Measurements from ENCODE around the gene ACHE. TPM values are rescaled to one million over a fixed set of nuclear protein-coding genes. Genes with fewer than 3 reads are reported as not detected.
"Not testable (repeated sequence)": the region's sequence is repeated elsewhere in the genome, so short reads cannot be mapped to it uniquely, and the experiment has no call there.

Gene ACHE
- total RNA-seq, 1 experiment from 2014 or later, result 7.0 TPM

- no peaks in the 10 kb centered on the region for H3K79me1 ChIP-seq (ENCODE audit: insufficient read depth, low read depth, low read length, poor library complexity, severe bottlenecking)
- H2BK120ac ChIP-seq (ENCODE audit: low read depth, low read length, poor library complexity, severe bottlenecking), result no peak overlapping the region
- H2BK15ac ChIP-seq (ENCODE audit: low read depth, low read length), result no peak overlapping the region
- TF ChIP-seq, protein P1, sequence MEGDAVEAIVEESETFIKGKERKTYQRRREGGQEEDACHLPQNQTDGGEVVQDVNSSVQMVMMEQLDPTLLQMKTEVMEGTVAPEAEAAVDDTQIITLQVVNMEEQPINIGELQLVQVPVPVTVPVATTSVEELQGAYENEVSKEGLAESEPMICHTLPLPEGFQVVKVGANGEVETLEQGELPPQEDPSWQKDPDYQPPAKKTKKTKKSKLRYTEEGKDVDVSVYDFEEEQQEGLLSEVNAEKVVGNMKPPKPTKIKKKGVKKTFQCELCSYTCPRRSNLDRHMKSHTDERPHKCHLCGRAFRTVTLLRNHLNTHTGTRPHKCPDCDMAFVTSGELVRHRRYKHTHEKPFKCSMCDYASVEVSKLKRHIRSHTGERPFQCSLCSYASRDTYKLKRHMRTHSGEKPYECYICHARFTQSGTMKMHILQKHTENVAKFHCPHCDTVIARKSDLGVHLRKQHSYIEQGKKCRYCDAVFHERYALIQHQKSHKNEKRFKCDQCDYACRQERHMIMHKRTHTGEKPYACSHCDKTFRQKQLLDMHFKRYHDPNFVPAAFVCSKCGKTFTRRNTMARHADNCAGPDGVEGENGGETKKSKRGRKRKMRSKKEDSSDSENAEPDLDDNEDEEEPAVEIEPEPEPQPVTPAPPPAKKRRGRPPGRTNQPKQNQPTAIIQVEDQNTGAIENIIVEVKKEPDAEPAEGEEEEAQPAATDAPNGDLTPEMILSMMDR (conservative IDR thresholded peaks at IDR 0.05), result no peak
- H2AK5ac ChIP-seq (ENCODE audit: insufficient read length, low read length), result no peak overlapping the region
- no peak overlapping the region for H4K91ac ChIP-seq (ENCODE audit: insufficient read length, low read depth, low read length)
- H3K4me3 Mint-ChIP-seq, result no peak overlapping the region
- H2BK20ac ChIP-seq (ENCODE audit: low read depth, low read length, poor library complexity, severe bottlenecking), result no peak overlapping the region
- H2AFZ ChIP-seq (ENCODE audit: low read length), result no peak overlapping the region
- no peak overlapping the region for H3K4ac ChIP-seq (ENCODE audit: low read depth, low read length)
- H3K36me3 Mint-ChIP-seq (ENCODE audit: insufficient read depth in 1 of 3, low read depth in 3 of 3), result peaks cover 9 to 18% (median 12%) of the 10 kb centered on the region in 3 experiments
- no peaks in the 10 kb centered on the region for H3K79me2 ChIP-seq (ENCODE audit: insufficient read depth, low read length)
- no peaks in the 10 kb centered on the region for H3K4me1 ChIP-seq (ENCODE audit: insufficient read depth, low read length)
- no peaks in the 10 kb centered on the region for H3K23me2 ChIP-seq (ENCODE audit: insufficient read length, low read depth, low read length, poor library complexity, severe bottlenecking)
- H3T11ph ChIP-seq (ENCODE audit: low read length), result no peak overlapping the region
- H3K18ac ChIP-seq (ENCODE audit: insufficient read length, low read depth, low read length), result no peak overlapping the region
- no peak overlapping the region for H4K8ac ChIP-seq (replicated peaks; ENCODE audit: insufficient read length, low read depth, low read length)
- peaks cover 33 to 38% of the 10 kb centered on the region in 2 experiments for H3K4me1 Mint-ChIP-seq
- H3K9me3 Mint-ChIP-seq, result peaks cover 23 to 24% of the 10 kb centered on the region in 2 experiments
- no peak for DNase-seq
- peak overlapping the region in 1 of 3 experiments; percentile 26; a peak in 2 of 7 replicates for H3K27ac Mint-ChIP-seq
- H3K27me3 ChIP-seq (ENCODE audit: insufficient read depth, low read length), result no peaks in the 10 kb centered on the region
- no peak overlapping the region for H3K23ac ChIP-seq (ENCODE audit: insufficient read length, low read depth, low read length)
- H3K9me3 ChIP-seq (ENCODE audit: control insufficient read depth, low read depth, low read length), result no peaks in the 10 kb centered on the region
- H2BK5ac ChIP-seq (ENCODE audit: insufficient read length, low read length), result no peak overlapping the region
- H2BK12ac ChIP-seq (ENCODE audit: insufficient read length, low read depth, low read length), result no peak overlapping the region
- peaks cover 2% of the 10 kb centered on the region; the same call in 1 of the 2 replicates for H3K27me3 Mint-ChIP-seq (ENCODE audit: low read depth)
- H3K14ac ChIP-seq (ENCODE audit: insufficient read depth, low read length), result no peak overlapping the region
- H3K27ac ChIP-seq (ENCODE audit: insufficient read length, low read depth, low read length), result no peak overlapping the region
- no CpG with 5 or more reads among the region's 9 CpGs for WGBS (ENCODE audit: extremely low coverage, insufficient read length, low lambda C conversion rate)
- no peak overlapping the region for H4K5ac ChIP-seq (ENCODE audit: insufficient read length, low read depth, low read length)
- no peak overlapping the region for H3K4me2 ChIP-seq (ENCODE audit: insufficient read depth, insufficient read length, low read length)
- no peaks in the 10 kb centered on the region for H4K20me1 ChIP-seq (ENCODE audit: control insufficient read depth, insufficient read depth, insufficient read length)
- H3K56ac ChIP-seq (ENCODE audit: insufficient read length, low read depth, low read length), result no peak overlapping the region
- H3K9ac ChIP-seq (ENCODE audit: extremely low read depth, insufficient read length, low read length), result no peak overlapping the region
These were observed 46.5 kb upstream of the ACHE start for GRCh38 chr7:100942045-100942774.

DNA sequence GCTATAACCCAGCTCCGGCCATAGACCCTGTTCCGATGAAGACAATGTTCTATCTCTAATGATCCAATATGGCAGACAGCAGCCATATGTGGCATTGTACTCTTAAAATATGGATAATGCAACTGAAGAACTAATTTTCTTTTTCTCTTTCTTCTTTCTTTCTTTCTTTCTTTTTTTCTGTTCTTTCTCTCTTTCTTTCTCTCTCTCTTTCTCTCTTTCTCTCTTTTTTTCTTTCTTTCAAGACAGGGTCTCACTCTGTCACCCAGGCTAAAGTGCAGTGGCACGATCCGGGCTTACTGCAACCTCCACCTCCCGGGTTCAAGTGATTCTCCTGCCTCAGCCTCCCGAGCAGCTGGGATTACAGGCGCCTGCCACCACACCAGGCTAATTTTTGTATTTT lies 40.5 kb upstream of the ACHE start:
- not testable (repeated sequence) for H2BK12ac ChIP-seq (ENCODE audit: insufficient read length, low read depth, low read length); H3K18ac ChIP-seq (ENCODE audit: insufficient read length, low read depth, low read length); H3K27me3 Mint-ChIP-seq (ENCODE audit: low read depth); H3K9ac ChIP-seq (ENCODE audit: extremely low read depth, insufficient read length, low read length); H3K23ac ChIP-seq (ENCODE audit: insufficient read length, low read depth, low read length); H3K23me2 ChIP-seq (ENCODE audit: insufficient read length, low read depth, low read length, poor library complexity, severe bottlenecking); H2BK120ac ChIP-seq (ENCODE audit: low read depth, low read length, poor library complexity, severe bottlenecking); H3K79me1 ChIP-seq (ENCODE audit: insufficient read depth, low read depth, low read length, poor library complexity, severe bottlenecking); H4K91ac ChIP-seq (ENCODE audit: insufficient read length, low read depth, low read length); H3K27ac ChIP-seq (ENCODE audit: insufficient read length, low read depth, low read length); H2BK20ac ChIP-seq (ENCODE audit: low read depth, low read length, poor library complexity, severe bottlenecking); DNase-seq; H3K27me3 ChIP-seq (ENCODE audit: insufficient read depth, low read length); H2AK5ac ChIP-seq (ENCODE audit: insufficient read length, low read length); H3K4ac ChIP-seq (ENCODE audit: low read depth, low read length); H2BK5ac ChIP-seq (ENCODE audit: insufficient read length, low read length); H3K14ac ChIP-seq (ENCODE audit: insufficient read depth, low read length); H3K79me2 ChIP-seq (ENCODE audit: insufficient read depth, low read length); H3K4me2 ChIP-seq (ENCODE audit: insufficient read depth, insufficient read length, low read length); H4K5ac ChIP-seq (ENCODE audit: insufficient read length, low read depth, low read length); H3K27ac Mint-ChIP-seq; H3K4me3 Mint-ChIP-seq; H3K56ac ChIP-seq (ENCODE audit: insufficient read length, low read depth, low read length); H3K4me1 Mint-ChIP-seq; H3T11ph ChIP-seq (ENCODE audit: low read length); H2BK15ac ChIP-seq (ENCODE audit: low read depth, low read length); H3K9me3 ChIP-seq (ENCODE audit: control insufficient read depth, low read depth, low read length); H2AFZ ChIP-seq (ENCODE audit: low read length); H3K4me1 ChIP-seq (ENCODE audit: insufficient read depth, low read length); H4K8ac ChIP-seq (replicated peaks; ENCODE audit: insufficient read length, low read depth, low read length); H4K20me1 ChIP-seq (ENCODE audit: control insufficient read depth, insufficient read depth, insufficient read length)
- H3K36me3 Mint-ChIP-seq (ENCODE audit: insufficient read depth in 1 of 3, low read depth in 3 of 3), result peaks cover 13 to 22% (median 20%) of the 10 kb centered on the region in 3 experiments
- no CpG with 5 or more reads among the region's 7 CpGs for WGBS (ENCODE audit: extremely low coverage, insufficient read length, low lambda C conversion rate)
- H3K9me3 Mint-ChIP-seq, result peaks cover 40 to 44% of the 10 kb centered on the region in 2 experiments

Data from H9 (cell line).